GM23248 (cell line): ENCODE results near the gene AP1M2. TPM values are rescaled to one million over a fixed set of nuclear protein-coding genes. Genes with fewer than 3 reads are reported as not detected.

Source experiments
- DNase-seq: peaks from one replicate; pipeline ENCODE4 v3.0.0-alpha.2; 2015
- H2AFZ ChIP-seq: fragments of 200-600 bp; sonication (generic); 2 replicates; pipeline ENCODE4 v1.6.1; 2016; ENCODE audit warnings: antibody characterized with exemption
- H3F3A ChIP-seq: fragments of 200-600 bp; sonication (generic); 2 replicates; pipeline ENCODE4 v1.6.1; 2016; ENCODE audit warnings: mild to moderate bottlenecking, antibody characterized with exemption, mixed run types; ENCODE audit not compliant: insufficient read depth
- H3K27ac ChIP-seq: fragments of 200-600 bp; sonication (generic); 2 replicates; pipeline ENCODE4 v1.5.1; 2016; ENCODE audit warnings: mild to moderate bottlenecking
- H3K27me3 ChIP-seq: fragments of 200-600 bp; sonication (generic); replicated peaks from 2 replicates; pipeline ENCODE4 v1.6.1; 2016; ENCODE audit warnings: mild to moderate bottlenecking; ENCODE audit not compliant: insufficient read depth
- H3K36me3 ChIP-seq: fragments of 200-600 bp; sonication (generic); 2 replicates; pipeline ENCODE4 v1.6.1; 2016; ENCODE audit warnings: low read depth, mild to moderate bottlenecking
- H3K4me1 ChIP-seq: fragments of 200-600 bp; sonication (generic); 2 replicates; pipeline ENCODE4 v1.6.1; 2016; ENCODE audit warnings: mild to moderate bottlenecking; ENCODE audit not compliant: insufficient read depth
- H3K4me2 ChIP-seq: fragments of 200-600 bp; sonication (generic); one replicate; pipeline ENCODE4 v1.6.1; 2016; ENCODE audit warnings: mild to moderate bottlenecking; ENCODE audit not compliant: unreplicated experiment
- H3K4me3 ChIP-seq: fragments of 200-600 bp; sonication (generic); 2 replicates; pipeline ENCODE4 v1.5.1; 2016; ENCODE audit warnings: mild to moderate bottlenecking
- H3K79me2 ChIP-seq: fragments of 200-600 bp; sonication (generic); 2 replicates; pipeline ENCODE4 v1.6.1; 2016; ENCODE audit warnings: mild to moderate bottlenecking; ENCODE audit not compliant: insufficient read depth
- H3K9ac ChIP-seq: fragments of 200-600 bp; sonication (generic); 2 replicates; pipeline ENCODE4 v1.6.1; 2016; ENCODE audit warnings: mild to moderate bottlenecking
- H3K9me2 ChIP-seq: fragments of 200-600 bp; sonication (generic); 2 replicates; pipeline ENCODE4 v1.6.1; 2016; ENCODE audit warnings: mixed run types, mild to moderate bottlenecking, moderate library complexity; ENCODE audit not compliant: insufficient read depth
- H3K9me3 ChIP-seq: fragments of 200-600 bp; sonication (generic); one replicate; pipeline ENCODE4 v1.6.1; 2017; ENCODE audit warnings: low read depth
- H4K20me1 ChIP-seq: fragments of 200-600 bp; sonication (generic); 2 replicates; pipeline ENCODE4 v1.6.0; 2016; ENCODE audit not compliant: insufficient read depth
- EZH2 ChIP-seq: fragments of 200-600 bp; sonication (generic); IDR thresholded peaks from 2 replicates; pipeline ENCODE4 v1.6.1; 2018; ENCODE audit warnings: antibody characterized with exemption, mild to moderate bottlenecking; ENCODE audit not compliant: insufficient read depth, poor library complexity, severe bottlenecking
- EZH2phosphoT487 ChIP-seq: fragments of 200-600 bp; sonication (generic); IDR thresholded peaks from 2 replicates; pipeline ENCODE4 v1.6.1; 2018; ENCODE audit warnings: antibody characterized with exemption, moderate library complexity, mild to moderate bottlenecking, low read depth; ENCODE audit not compliant: insufficient read depth
- WGBS, 2 experiments: methylation state at CpG; one replicate each; pipeline ENCODE4 v1.1.6; 2015 to 2017; ENCODE audit warnings: low lambda C conversion rate in 2 of 2, low coverage in 1 of 2; ENCODE audit errors: missing lambda C conversion rate in 2 of 2; 5-methylcytosine and 5-hydroxymethylcytosine counted together
- in situ Hi-C: fragments of 300-500 bp; cut with MboI; formaldehyde crosslinking; loops from 2 replicates; pipeline ENCODE4 v1.15.0; 2020
- polyA plus RNA-seq: library from polyadenylated mRNA; unstranded; fragments of >200 nt; fragmentation: Nextera tagmentation; extraction: Ambion mirVana; gene quantifications from 2 replicates; pipeline ENCODE4 v1.2.1, GENCODE V29; 2016
- total RNA-seq: library from RNA; depleted of rRNA; stranded (reverse); fragments of >200 nt; shearing (Covaris generic); gene quantifications from 2 replicates; pipeline ENCODE4 v1.2.3, GENCODE V29; 2014

The AP1M2 gene
- total and polyA plus RNA-seq, 2 experiments from 2014 or later, result not detected

- Histone ChIP-seq H3K9me3 (no peaks in the 10 kb centered on the region), H3K9ac (no peak overlapping the region), H3K79me2 (no peaks in the 10 kb centered on the region), H3K4me1 (peaks cover 1% of the 10 kb centered on the region; the same call in 1 of the 2 replicates), H3K36me3 (no peaks in the 10 kb centered on the region), H3K4me3 (no peak overlapping the region), H3K4me2 (no peak overlapping the region), H2AFZ (no peak overlapping the region), H3K27me3 (peaks cover 13% of the 10 kb centered on the region; the same call in 1 of the 2 replicates), H4K20me1 (no peaks in the 10 kb centered on the region), H3K9me2 (no peaks in the 10 kb centered on the region), H3K27ac (no peak overlapping the region), H3F3A (0 out of 2 replicates have a peak, but pooled peaks cover 5% of the 10 kb centered on the region)
- no peak for TF ChIP-seq EZH2phosphoT487
- no peak for TF ChIP-seq EZH2
- no peak for DNase-seq
- in situ Hi-C loops, result no loop called here
- 69 to 77% methylated on average over 20 of the region's 20 CpGs for WGBS, 2 experiments
These were observed 48.7 kb downstream of the AP1M2 start for GRCh38 chr19:10538204-10538983.

- Histone ChIP-seq H3K9ac (no peak overlapping the region), H3F3A (0 out of 2 replicates have a peak, but pooled peaks cover 5% of the 10 kb centered on the region), H3K9me2 (no peaks in the 10 kb centered on the region), H3K27ac (no peak overlapping the region), H3K27me3 (peaks cover 13% of the 10 kb centered on the region; the same call in 1 of the 2 replicates), H3K79me2 (no peaks in the 10 kb centered on the region), H2AFZ (no peak overlapping the region), H4K20me1 (no peaks in the 10 kb centered on the region), H3K4me2 (no peak overlapping the region), H3K9me3 (no peaks in the 10 kb centered on the region), H3K36me3 (no peaks in the 10 kb centered on the region), H3K4me1 (peaks cover 4% of the 10 kb centered on the region; the same call in 1 of the 2 replicates), H3K4me3 (no peak overlapping the region)
- TF ChIP-seq EZH2 (no peak), EZH2phosphoT487 (no peak)
- in situ Hi-C loops, result no loop called here
- DNase-seq, result no peak
- WGBS, 2 experiments, result 61 to 62% methylated on average over 11 of the region's 11 CpGs
These were observed 49.4 kb downstream of the AP1M2 start for GRCh38 chr19:10537668-10538067.

DNA sequence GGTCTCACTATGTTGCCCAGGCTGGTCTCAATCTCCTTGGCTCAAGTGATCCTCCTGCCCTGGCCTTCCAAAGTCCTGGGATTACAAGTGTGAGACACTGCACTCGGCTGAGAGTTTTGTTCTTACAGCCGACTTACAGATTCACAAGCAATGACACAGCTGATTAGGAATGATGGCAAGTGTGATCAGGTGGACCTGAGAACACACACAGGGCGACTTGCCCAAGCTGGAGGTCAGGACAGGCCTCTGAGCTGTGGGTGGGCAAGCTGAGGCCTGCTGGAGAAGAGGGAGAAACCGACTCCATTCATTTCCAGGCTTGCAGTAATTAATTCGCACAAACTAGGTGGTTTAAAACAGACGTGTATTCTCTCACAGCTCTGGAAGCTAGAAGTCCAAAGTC is 51.5 kb downstream of the AP1M2 start:
- Histone ChIP-seq H3K36me3 (no peaks in the 10 kb centered on the region), H3K4me3 (no peak overlapping the region), H2AFZ (no peak overlapping the region), H3F3A (0 out of 2 replicates have a peak, but pooled peaks cover 5% of the 10 kb centered on the region), H3K27me3 (peaks cover 13% of the 10 kb centered on the region; the same call in 1 of the 2 replicates), H3K9me2 (no peaks in the 10 kb centered on the region), H3K4me2 (no peak overlapping the region), H3K9ac (no peak overlapping the region), H3K4me1 (peaks cover 4% of the 10 kb centered on the region; the same call in 1 of the 2 replicates), H4K20me1 (no peaks in the 10 kb centered on the region), H3K79me2 (no peaks in the 10 kb centered on the region), H3K9me3 (no peaks in the 10 kb centered on the region), H3K27ac (no peak overlapping the region)
- WGBS, 2 experiments, result 54 to 61% methylated on average over 6 of the region's 6 CpGs
- DNase-seq, result no peak
- TF ChIP-seq EZH2phosphoT487 (no peak), EZH2 (no peak)
- in situ Hi-C loops, result no loop called here

DNA sequence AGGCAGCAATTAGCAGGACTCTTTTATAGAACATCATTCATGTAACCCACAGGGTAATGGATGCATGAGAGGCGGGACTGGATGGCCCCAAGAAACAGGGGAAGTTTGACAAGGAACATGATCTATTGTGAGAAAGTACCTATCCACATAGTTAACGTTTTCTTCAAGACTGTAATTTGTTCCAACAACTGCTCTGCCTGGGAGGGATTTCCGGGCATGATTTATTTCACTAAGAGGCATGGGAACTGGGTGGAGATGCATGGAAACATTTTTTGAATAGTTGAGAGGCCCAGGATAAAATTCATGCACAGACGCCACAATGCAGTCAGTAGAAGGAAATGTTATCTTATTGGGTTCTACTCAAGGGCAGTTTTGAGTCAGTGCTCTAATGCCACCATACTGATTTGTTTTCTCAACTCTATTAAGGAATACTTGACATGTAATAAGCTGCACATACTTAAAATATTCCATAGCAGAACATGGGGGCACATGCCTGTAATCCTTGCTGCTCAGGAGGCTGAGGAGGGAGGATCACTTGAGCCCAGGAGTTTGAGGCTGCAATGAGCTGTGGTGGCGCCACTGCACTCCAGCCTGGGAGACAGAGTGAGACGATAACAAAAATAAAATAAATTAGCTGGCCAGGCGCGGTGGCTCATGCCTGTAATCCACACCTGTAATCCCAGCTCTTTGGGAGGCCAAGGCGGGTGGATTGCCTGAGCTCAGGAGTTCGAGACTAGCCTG is 53.3 kb downstream of the AP1M2 start:
- in situ Hi-C loops, result no loop called here
- no peak overlapping the region for H3K4me2 ChIP-seq
- 0 out of 2 replicates have a peak overlapping the region, but pooled peaks have one; percentile 9 for H2AFZ ChIP-seq
- no peak overlapping the region for H3K4me3 ChIP-seq
- peak; percentile 79 for DNase-seq
- no peaks in the 10 kb centered on the region for H3K9me3 ChIP-seq
- H3K27ac ChIP-seq, result peak overlapping the region; percentile 59
- peaks cover 13% of the 10 kb centered on the region; the same call in 1 of the 2 replicates for H3K27me3 ChIP-seq
- no peaks in the 10 kb centered on the region for H4K20me1 ChIP-seq
- no peak for TF ChIP-seq EZH2phosphoT487
- TF ChIP-seq EZH2, result no peak
- H3K9me2 ChIP-seq, result no peaks in the 10 kb centered on the region
- 0 out of 2 replicates have a peak, but pooled peaks cover 5% of the 10 kb centered on the region for H3F3A ChIP-seq
- WGBS, 2 experiments, result 53 to 60% methylated on average over 10 of the region's 10 CpGs
- H3K36me3 ChIP-seq, result no peaks in the 10 kb centered on the region
- no peaks in the 10 kb centered on the region for H3K79me2 ChIP-seq
- H3K9ac ChIP-seq, result peak overlapping the region; percentile 26; the same call in 1 of the 2 replicates
- H3K4me1 ChIP-seq, result peaks cover 4% of the 10 kb centered on the region; the same call in 1 of the 2 replicates
